HepG2 (cell line): ENCODE results near the gene PARN. TPM values are rescaled to one million over a fixed set of nuclear protein-coding genes. Genes with fewer than 3 reads are reported as not detected.

ENCODE experiments used
- ARNT2 ChIP-seq: sonication (generic); formaldehyde crosslinking; IDR thresholded peaks from 2 replicates; pipeline ENCODE4 v1.8.0; 2022; ENCODE audit warnings: mild to moderate bottlenecking, low read depth, missing genetic modification reagents, moderate library complexity
- CBX1 ChIP-seq: IDR thresholded peaks from one replicate; pipeline ENCODE4 v1.6.1; 2016; ENCODE audit warnings: antibody characterized with exemption, low read depth
- EP300 ChIP-seq, 3 experiments: sonication (generic) in 1 of 3; formaldehyde crosslinking in 1 of 3; IDR thresholded peaks; 2 replicates each; pipeline versions ENCODE4 v1.5.1 to v1.6.1; 2011 to 2020; ENCODE audit warnings: low read depth in 2 of 3, low read length in 2 of 3, borderline replicate concordance in 1 of 3, improper control_type of control experiment in 1 of 3, mild to moderate bottlenecking in 1 of 3, missing genetic modification reagents in 1 of 3, moderate library complexity in 1 of 3
- FOXP1 ChIP-seq, 2 experiments: fragments of 450-650 bp in 1 of 2; IDR thresholded peaks; 2 replicates each; pipeline ENCODE4 v1.6.1; 2017 to 2018; ENCODE audit warnings: antibody characterized with exemption in 1 of 2
- GATAD2A ChIP-seq: IDR thresholded peaks from 2 replicates; pipeline ENCODE4 v1.6.1; 2016
- IKZF1 ChIP-seq: fragments of 450-650 bp; IDR thresholded peaks from 2 replicates; pipeline ENCODE4 v1.7.1; 2016
- MED13 ChIP-seq: sonication (generic); formaldehyde crosslinking; IDR thresholded peaks from 2 replicates; pipeline ENCODE4 v1.5.0; 2020; ENCODE audit warnings: missing genetic modification reagents
- MLLT10 ChIP-seq: sonication (generic); formaldehyde crosslinking; IDR thresholded peaks from 2 replicates; pipeline ENCODE4 v1.4.0; 2020; ENCODE audit warnings: missing genetic modification reagents
- MZF1 ChIP-seq: sonication (generic); formaldehyde crosslinking; IDR thresholded peaks from 2 replicates; pipeline ENCODE4 v1.8.1; 2023; ENCODE audit warnings: mild to moderate bottlenecking, missing genetic modification reagents, borderline replicate concordance
- REPIN1 ChIP-seq: sonication (generic); formaldehyde crosslinking; IDR thresholded peaks from 2 replicates; pipeline ENCODE4 v1.8.0; 2022; ENCODE audit warnings: missing genetic modification reagents, low read depth, mild to moderate bottlenecking, borderline replicate concordance
- SNAPC2 ChIP-seq: sonication (generic); formaldehyde crosslinking; IDR thresholded peaks from 2 replicates; pipeline ENCODE4 v1.8.1; 2022; ENCODE audit warnings: mild to moderate bottlenecking, missing genetic modification reagents
- SP4 ChIP-seq: sonication (generic); formaldehyde crosslinking; IDR thresholded peaks from 2 replicates; pipeline ENCODE4 v1.8.1; 2023; ENCODE audit warnings: mild to moderate bottlenecking, missing genetic modification reagents
- TOPORS ChIP-seq: sonication (generic); formaldehyde crosslinking; IDR thresholded peaks from 2 replicates; pipeline ENCODE4 v1.8.0; 2023; ENCODE audit warnings: mild to moderate bottlenecking, missing genetic modification reagents
- ZMAT3 ChIP-seq: sonication (generic); formaldehyde crosslinking; conservative IDR thresholded peaks from 2 replicates; pipeline ENCODE4 v1.7.0; 2021; ENCODE audit warnings: missing genetic modification reagents
- ZNF598 ChIP-seq: sonication (generic); formaldehyde crosslinking; IDR thresholded peaks from 2 replicates; pipeline ENCODE4 v1.5.1; 2020; ENCODE audit warnings: mild to moderate bottlenecking, missing genetic modification reagents, borderline replicate concordance
- ZNF652 ChIP-seq: IDR thresholded peaks from 2 replicates; pipeline ENCODE4 v1.6.1; 2016; ENCODE audit warnings: low read depth, borderline replicate concordance
- ZNF768 ChIP-seq: sonication (generic); formaldehyde crosslinking; IDR thresholded peaks from 2 replicates; pipeline ENCODE4 v1.4.0; 2020; ENCODE audit warnings: missing genetic modification reagents
- polyA plus RNA-seq, 8 experiments: library from polyadenylated mRNA; depleted of rRNA in 3 of 8; stranded (reverse) in 7 of 8; unstranded in 1 of 8; fragments of >200 nt; fragmentation: Illumina TruSeq in 4 of 8; extraction: Trizol in 4 of 8; gene quantifications; 2 replicates each; pipeline versions ENCODE4 v1.2.1 to v1.2.3, GENCODE V29; 2011 to 2016; ENCODE audit warnings: low read depth in 4 of 8, missing spikeins in 1 of 8, mixed read lengths in 1 of 8; ENCODE audit not compliant: insufficient read depth in 1 of 8
- total RNA-seq, 5 experiments: library from RNA; depleted of rRNA; stranded (reverse); fragments of >200 nt; fragmentation: Illumina TruSeq; extraction: Trizol; gene quantifications; 2 replicates each; pipeline ENCODE4 v1.2.3, GENCODE V29; 2016; ENCODE audit warnings: low read depth in 1 of 5
- TF ChIP-seq, protein P1 (sequence below): sonication (generic); formaldehyde crosslinking; IDR thresholded peaks from 2 replicates; pipeline ENCODE4 v1.5.0; 2020; ENCODE audit warnings: mild to moderate bottlenecking, missing genetic modification reagents, borderline replicate concordance
- TF ChIP-seq, protein P2 (sequence below): sonication (generic); formaldehyde crosslinking; IDR thresholded peaks from 2 replicates; pipeline ENCODE4 v1.4.0; 2020; ENCODE audit warnings: mild to moderate bottlenecking, missing genetic modification reagents
- TF ChIP-seq, protein P3 (sequence below): fragments of 450-650 bp; IDR thresholded peaks from 2 replicates; pipeline ENCODE4 v1.6.1; 2017

The PARN gene
- total and polyA plus RNA-seq, 2 of the 13 experiments (the other 11 are each of a cell fraction or from before 2014, with no cell fraction given): 13.3 to 47.6 TPM

DNA sequence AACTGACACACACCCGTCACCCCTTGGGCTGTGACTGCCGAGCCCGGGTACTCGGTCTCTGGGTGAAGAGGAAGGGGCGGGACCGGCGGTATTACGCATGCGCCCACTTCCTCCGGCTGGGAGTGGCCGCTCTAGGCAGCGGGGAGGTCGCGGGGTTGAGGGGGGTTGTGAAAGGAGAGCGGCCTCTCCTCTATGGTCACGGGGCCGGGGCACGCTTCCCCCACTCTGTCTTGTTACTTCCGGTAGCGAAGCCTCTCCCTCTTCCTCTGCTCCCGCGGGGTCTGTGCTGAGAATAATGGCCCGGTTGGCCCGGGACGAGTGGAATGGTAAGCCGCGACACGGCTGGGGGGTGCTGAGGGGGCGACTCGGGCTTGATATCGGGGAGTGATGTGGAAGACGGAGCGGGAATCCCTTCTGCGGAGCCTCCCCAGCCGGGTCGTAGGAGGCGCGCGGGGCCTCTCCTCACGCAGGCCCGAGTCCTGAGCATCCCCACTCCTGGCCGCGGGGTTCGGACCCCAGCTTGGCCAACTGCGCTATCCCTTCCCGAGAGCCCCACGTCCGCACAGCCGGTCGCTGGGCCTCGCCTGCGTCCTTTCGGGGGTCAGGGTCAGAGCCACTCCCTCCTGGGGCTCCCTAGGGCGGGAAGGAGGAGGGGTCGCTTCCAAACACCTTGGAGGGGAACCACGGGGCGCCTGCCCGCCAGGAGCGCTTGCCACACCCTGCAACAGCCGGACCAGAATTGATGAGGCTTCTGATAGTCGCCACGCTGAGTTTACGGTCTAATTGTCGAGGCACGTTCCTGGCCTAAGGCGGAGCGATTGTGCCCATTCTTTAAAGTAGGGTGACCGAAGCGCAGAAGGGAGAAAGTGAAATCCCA lies 2.9 kb upstream of the PARN start, which contains the start of gene BFAR (continued):
- TF ChIP-seq, protein P1, sequence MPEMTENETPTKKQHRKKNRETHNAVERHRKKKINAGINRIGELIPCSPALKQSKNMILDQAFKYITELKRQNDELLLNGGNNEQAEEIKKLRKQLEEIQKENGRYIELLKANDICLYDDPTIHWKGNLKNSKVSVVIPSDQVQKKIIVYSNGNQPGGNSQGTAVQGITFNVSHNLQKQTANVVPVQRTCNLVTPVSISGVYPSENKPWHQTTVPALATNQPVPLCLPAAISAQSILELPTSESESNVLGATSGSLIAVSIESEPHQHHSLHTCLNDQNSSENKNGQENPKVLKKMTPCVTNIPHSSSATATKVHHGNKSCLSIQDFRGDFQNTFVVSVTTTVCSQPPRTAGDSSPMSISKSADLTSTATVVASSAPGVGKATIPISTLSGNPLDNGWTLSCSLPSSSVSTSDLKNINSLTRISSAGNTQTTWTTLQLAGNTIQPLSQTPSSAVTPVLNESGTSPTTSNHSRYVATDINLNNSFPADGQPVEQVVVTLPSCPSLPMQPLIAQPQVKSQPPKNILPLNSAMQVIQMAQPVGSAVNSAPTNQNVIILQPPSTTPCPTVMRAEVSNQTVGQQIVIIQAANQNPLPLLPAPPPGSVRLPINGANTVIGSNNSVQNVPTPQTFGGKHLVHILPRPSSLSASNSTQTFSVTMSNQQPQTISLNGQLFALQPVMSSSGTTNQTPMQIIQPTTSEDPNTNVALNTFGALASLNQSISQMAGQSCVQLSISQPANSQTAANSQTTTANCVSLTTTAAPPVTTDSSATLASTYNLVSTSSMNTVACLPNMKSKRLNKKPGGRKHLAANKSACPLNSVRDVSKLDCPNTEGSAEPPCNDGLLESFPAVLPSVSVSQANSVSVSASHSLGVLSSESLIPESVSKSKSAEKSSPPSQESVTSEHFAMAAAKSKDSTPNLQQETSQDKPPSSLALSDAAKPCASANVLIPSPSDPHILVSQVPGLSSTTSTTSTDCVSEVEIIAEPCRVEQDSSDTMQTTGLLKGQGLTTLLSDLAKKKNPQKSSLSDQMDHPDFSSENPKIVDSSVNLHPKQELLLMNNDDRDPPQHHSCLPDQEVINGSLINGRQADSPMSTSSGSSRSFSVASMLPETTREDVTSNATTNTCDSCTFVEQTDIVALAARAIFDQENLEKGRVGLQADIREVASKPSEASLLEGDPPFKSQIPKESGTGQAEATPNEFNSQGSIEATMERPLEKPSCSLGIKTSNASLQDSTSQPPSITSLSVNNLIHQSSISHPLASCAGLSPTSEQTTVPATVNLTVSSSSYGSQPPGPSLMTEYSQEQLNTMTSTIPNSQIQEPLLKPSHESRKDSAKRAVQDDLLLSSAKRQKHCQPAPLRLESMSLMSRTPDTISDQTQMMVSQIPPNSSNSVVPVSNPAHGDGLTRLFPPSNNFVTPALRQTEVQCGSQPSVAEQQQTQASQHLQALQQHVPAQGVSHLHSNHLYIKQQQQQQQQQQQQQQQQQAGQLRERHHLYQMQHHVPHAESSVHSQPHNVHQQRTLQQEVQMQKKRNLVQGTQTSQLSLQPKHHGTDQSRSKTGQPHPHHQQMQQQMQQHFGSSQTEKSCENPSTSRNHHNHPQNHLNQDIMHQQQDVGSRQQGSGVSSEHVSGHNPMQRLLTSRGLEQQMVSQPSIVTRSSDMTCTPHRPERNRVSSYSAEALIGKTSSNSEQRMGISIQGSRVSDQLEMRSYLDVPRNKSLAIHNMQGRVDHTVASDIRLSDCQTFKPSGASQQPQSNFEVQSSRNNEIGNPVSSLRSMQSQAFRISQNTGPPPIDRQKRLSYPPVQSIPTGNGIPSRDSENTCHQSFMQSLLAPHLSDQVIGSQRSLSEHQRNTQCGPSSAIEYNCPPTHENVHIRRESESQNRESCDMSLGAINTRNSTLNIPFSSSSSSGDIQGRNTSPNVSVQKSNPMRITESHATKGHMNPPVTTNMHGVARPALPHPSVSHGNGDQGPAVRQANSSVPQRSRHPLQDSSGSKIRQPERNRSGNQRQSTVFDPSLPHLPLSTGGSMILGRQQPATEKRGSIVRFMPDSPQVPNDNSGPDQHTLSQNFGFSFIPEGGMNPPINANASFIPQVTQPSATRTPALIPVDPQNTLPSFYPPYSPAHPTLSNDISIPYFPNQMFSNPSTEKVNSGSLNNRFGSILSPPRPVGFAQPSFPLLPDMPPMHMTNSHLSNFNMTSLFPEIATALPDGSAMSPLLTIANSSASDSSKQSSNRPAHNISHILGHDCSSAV: 0 out of 2 replicates have a peak, but pooled peaks have one; percentile 32
- TF ChIP-seq ARNT2 (CRISPR knock-in tag) (peak; percentile 71), ZNF598 (CRISPR knock-in tag) (no peak; the same call in 1 of the 2 replicates), SP4 (CRISPR knock-in tag) (peak; percentile 84), EP300 (IDR thresholded peaks at IDR 0.05; ENCODE audit: low read depth in 2 of 2, low read length in 2 of 2) (peak; percentile 18 to 45; a peak in 3 of 4 replicates), EP300 (CRISPR knock-in tag; IDR thresholded peaks at IDR 0.05; ENCODE audit: borderline replicate concordance) (peak; percentile 58), MLLT10 (CRISPR knock-in tag) (no peak), MED13 (peak; percentile 72), MZF1 (no peak), FOXP1 (IDR thresholded peaks at IDR 0.05) (no peak), FOXP1 (CRISPR knock-in tag; IDR thresholded peaks at IDR 0.05) (0 out of 2 replicates have a peak, but pooled peaks have one; percentile 14), REPIN1 (peak; percentile 76; the same call in 1 of the 2 replicates), ZNF652 (CRISPR knock-in tag) (peak; percentile 63; the same call in 1 of the 2 replicates), GATAD2A (CRISPR knock-in tag) (peak; percentile 63; the same call in 1 of the 2 replicates), SNAPC2 (CRISPR knock-in tag) (peak; percentile 87; the same call in 1 of the 2 replicates), IKZF1 (no peak), CBX1 (peak; percentile 93), TOPORS (CRISPR knock-in tag) (peak; percentile 85; the same call in 1 of the 2 replicates), ZNF768 (CRISPR knock-in tag) (peak; percentile 70), ZMAT3 (peak; percentile 88; the same call in 1 of the 2 replicates)
- TF ChIP-seq, protein P2, sequence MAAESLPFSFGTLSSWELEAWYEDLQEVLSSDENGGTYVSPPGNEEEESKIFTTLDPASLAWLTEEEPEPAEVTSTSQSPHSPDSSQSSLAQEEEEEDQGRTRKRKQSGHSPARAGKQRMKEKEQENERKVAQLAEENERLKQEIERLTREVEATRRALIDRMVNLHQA (CRISPR knock-in tag): no peak
- TF ChIP-seq, protein P3, sequence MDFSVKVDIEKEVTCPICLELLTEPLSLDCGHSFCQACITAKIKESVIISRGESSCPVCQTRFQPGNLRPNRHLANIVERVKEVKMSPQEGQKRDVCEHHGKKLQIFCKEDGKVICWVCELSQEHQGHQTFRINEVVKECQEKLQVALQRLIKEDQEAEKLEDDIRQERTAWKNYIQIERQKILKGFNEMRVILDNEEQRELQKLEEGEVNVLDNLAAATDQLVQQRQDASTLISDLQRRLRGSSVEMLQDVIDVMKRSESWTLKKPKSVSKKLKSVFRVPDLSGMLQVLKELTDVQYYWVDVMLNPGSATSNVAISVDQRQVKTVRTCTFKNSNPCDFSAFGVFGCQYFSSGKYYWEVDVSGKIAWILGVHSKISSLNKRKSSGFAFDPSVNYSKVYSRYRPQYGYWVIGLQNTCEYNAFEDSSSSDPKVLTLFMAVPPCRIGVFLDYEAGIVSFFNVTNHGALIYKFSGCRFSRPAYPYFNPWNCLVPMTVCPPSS: no peak
